Trophoblast cell (in vitro differentiated cells and primary cell): ENCODE measurements around the gene OLFM1.

Experiments
- DNase-seq, 2 donors: peaks; one replicate each; pipeline ENCODE4 v3.0.0-alpha.2; 2016
- H2AFZ ChIP-seq: 2 replicates; pipeline ENCODE4 v1.6.1; 2013; ENCODE audit warnings: low read length, moderate library complexity, mild to moderate bottlenecking; ENCODE audit not compliant: insufficient read depth, poor library complexity
- H2AK5ac ChIP-seq: 2 replicates; pipeline ENCODE4 v1.6.1; 2013; ENCODE audit warnings: mild to moderate bottlenecking, low read length
- H2BK120ac ChIP-seq: 2 replicates; pipeline ENCODE4 v1.6.1; 2013; ENCODE audit warnings: low read length, mild to moderate bottlenecking, moderate library complexity; ENCODE audit not compliant: insufficient read depth, poor library complexity
- H2BK12ac ChIP-seq: 2 replicates; pipeline ENCODE4 v1.6.1; 2013; ENCODE audit warnings: mild to moderate bottlenecking, low read length, moderate library complexity
- H2BK5ac ChIP-seq: 2 replicates; pipeline ENCODE4 v1.6.1; 2013; ENCODE audit warnings: low read length, low read depth, moderate library complexity, mild to moderate bottlenecking; ENCODE audit not compliant: poor library complexity
- H3K14ac ChIP-seq: 2 replicates; pipeline ENCODE4 v1.6.1; 2013; ENCODE audit warnings: mild to moderate bottlenecking, low read length
- H3K18ac ChIP-seq: 2 replicates; pipeline ENCODE4 v1.6.1; 2013; ENCODE audit warnings: mild to moderate bottlenecking, low read length
- H3K23ac ChIP-seq: 2 replicates; pipeline ENCODE4 v1.6.1; 2013; ENCODE audit warnings: low read length
- H3K27ac ChIP-seq: 2 replicates; pipeline ENCODE4 v1.5.1; 2013; ENCODE audit warnings: low read depth, mild to moderate bottlenecking, inconsistent platforms, low read length, moderate library complexity
- H3K27me3 ChIP-seq: 2 replicates; pipeline ENCODE4 v1.6.1; 2013; ENCODE audit warnings: inconsistent platforms, mild to moderate bottlenecking, low read length, moderate library complexity; ENCODE audit not compliant: insufficient read depth
- H3K36me3 ChIP-seq, 2 experiments: 1 replicate in 1 of 2; 2 replicates in 1 of 2; pipeline ENCODE4 v1.6.1; 2013; ENCODE audit warnings: low read length in 2 of 2, mild to moderate bottlenecking in 2 of 2, moderate library complexity in 1 of 2; ENCODE audit not compliant: insufficient read depth in 2 of 2, control insufficient read depth in 1 of 2
- H3K4ac ChIP-seq: 2 replicates; pipeline ENCODE4 v1.6.1; 2013; ENCODE audit warnings: low read depth, mild to moderate bottlenecking, low read length, moderate library complexity
- H3K4me1 ChIP-seq, 2 experiments: 1 replicate in 1 of 2; 2 replicates in 1 of 2; pipeline ENCODE4 v1.6.1; 2013; ENCODE audit warnings: low read length in 2 of 2, mild to moderate bottlenecking in 2 of 2, moderate library complexity in 1 of 2; ENCODE audit not compliant: insufficient read depth in 2 of 2, control insufficient read depth in 1 of 2
- H3K4me2 ChIP-seq: 2 replicates; pipeline ENCODE4 v1.6.1; 2013; ENCODE audit warnings: inconsistent platforms, mild to moderate bottlenecking, low read length, moderate library complexity
- H3K4me3 ChIP-seq: 2 replicates; pipeline ENCODE4 v1.5.1; 2013; ENCODE audit warnings: mild to moderate bottlenecking, low read depth, low read length, inconsistent platforms
- H3K79me1 ChIP-seq: one replicate; pipeline ENCODE4 v1.6.1; 2013; ENCODE audit warnings: low read length
- H3K79me2 ChIP-seq: 2 replicates; pipeline ENCODE4 v1.6.1; 2013; ENCODE audit warnings: low read length, mild to moderate bottlenecking; ENCODE audit not compliant: control insufficient read depth, insufficient read depth, poor library complexity
- H3K9ac ChIP-seq: 2 replicates; pipeline ENCODE4 v1.6.1; 2013; ENCODE audit warnings: mild to moderate bottlenecking, low read length
- H3K9me3 ChIP-seq: 2 replicates; pipeline ENCODE4 v1.6.1; 2013; ENCODE audit warnings: low read depth, mild to moderate bottlenecking, control low read depth, inconsistent platforms, low read length; ENCODE audit not compliant: insufficient read depth
- H4K12ac ChIP-seq: 2 replicates; pipeline ENCODE4 v1.6.1; 2013; ENCODE audit warnings: low read depth, mild to moderate bottlenecking, low read length, moderate library complexity
- H4K8ac ChIP-seq: 2 replicates; pipeline ENCODE4 v1.6.1; 2013; ENCODE audit warnings: low read depth, mild to moderate bottlenecking, low read length, moderate library complexity
- H4K91ac ChIP-seq: one replicate; pipeline ENCODE4 v1.6.1; 2013; ENCODE audit warnings: low read depth, mild to moderate bottlenecking, low read length, moderate library complexity
- WGBS: extraction: QIAGEN DNeasy Blood & Tissue Kit; methylation state at CpG from one replicate; pipeline ENCODE4 v1.1.7; 2013; ENCODE audit warnings: missing lambda C conversion rate; ENCODE audit not compliant: insufficient read length, insufficient coverage; ENCODE audit errors: extremely low coverage; 5-methylcytosine and 5-hydroxymethylcytosine counted together

Gene OLFM1

DNA sequence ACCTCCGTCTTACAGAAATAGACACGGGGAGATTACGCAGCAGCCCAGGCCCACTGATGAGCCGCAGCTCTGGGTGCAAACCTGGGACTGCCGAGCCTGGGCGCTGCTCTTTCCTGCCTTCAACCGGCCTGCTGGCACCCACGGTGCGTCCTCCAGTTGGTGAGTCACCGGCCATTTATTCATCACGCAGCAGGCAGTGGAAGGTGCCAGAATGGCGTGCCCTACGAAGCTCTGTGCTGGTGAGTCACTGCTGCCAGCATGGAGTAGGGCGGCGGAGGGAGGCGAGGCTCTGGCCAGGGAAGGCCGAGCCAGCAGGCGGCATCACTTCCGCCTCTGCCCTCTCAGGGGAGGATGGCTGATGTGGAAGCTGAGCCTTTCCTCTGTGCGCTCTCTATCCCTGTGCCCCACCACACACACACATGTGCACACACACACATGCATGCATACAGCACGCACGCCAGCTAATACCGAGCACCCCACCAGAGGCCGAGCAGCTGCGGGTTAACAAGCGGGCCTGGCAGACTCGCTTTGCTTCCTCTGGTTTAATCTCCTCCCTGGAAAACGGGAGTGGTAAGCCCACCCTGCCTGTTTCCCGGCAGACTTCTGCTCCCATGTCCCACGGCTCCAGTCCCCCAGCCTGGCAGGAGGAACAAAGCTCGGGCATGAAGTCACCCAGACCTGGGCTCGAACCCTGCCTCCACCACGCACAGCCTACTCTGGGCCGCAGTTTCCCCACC lies 39.2 kb downstream of the OLFM1 start:
- H2AFZ ChIP-seq: no peak overlapping the region
- H2BK12ac ChIP-seq: no peak overlapping the region
- no CpG with 5 or more reads among the region's 34 CpGs for WGBS
- H2AK5ac ChIP-seq: no peak overlapping the region
- no peak overlapping the region for H4K12ac ChIP-seq
- peaks cover 0 to 7% of the 10 kb centered on the region in 2 experiments for H3K4me1 ChIP-seq
- no peak overlapping the region for H4K91ac ChIP-seq
- no peak overlapping the region for H3K4me3 ChIP-seq
- H3K4me2 ChIP-seq: no peak overlapping the region
- no peak overlapping the region for H2BK5ac ChIP-seq
- H2BK120ac ChIP-seq: no peak overlapping the region
- no peak overlapping the region for H4K8ac ChIP-seq
- no peaks in the 10 kb centered on the region for H3K36me3 ChIP-seq
- H3K79me1 ChIP-seq: no peaks in the 10 kb centered on the region
- H3K9me3 ChIP-seq: peaks cover 11% of the 10 kb centered on the region
- no peak overlapping the region for H3K14ac ChIP-seq
- no peaks in the 10 kb centered on the region for H3K27me3 ChIP-seq
- DNase-seq: no peak
- H3K79me2 ChIP-seq: no peaks in the 10 kb centered on the region
- H3K4ac ChIP-seq: no peak overlapping the region
- peak overlapping the region; percentile 1 for H3K9ac ChIP-seq
- no peak overlapping the region for H3K18ac ChIP-seq
- no peak overlapping the region for H3K23ac ChIP-seq
- no peak overlapping the region for H3K27ac ChIP-seq

DNA sequence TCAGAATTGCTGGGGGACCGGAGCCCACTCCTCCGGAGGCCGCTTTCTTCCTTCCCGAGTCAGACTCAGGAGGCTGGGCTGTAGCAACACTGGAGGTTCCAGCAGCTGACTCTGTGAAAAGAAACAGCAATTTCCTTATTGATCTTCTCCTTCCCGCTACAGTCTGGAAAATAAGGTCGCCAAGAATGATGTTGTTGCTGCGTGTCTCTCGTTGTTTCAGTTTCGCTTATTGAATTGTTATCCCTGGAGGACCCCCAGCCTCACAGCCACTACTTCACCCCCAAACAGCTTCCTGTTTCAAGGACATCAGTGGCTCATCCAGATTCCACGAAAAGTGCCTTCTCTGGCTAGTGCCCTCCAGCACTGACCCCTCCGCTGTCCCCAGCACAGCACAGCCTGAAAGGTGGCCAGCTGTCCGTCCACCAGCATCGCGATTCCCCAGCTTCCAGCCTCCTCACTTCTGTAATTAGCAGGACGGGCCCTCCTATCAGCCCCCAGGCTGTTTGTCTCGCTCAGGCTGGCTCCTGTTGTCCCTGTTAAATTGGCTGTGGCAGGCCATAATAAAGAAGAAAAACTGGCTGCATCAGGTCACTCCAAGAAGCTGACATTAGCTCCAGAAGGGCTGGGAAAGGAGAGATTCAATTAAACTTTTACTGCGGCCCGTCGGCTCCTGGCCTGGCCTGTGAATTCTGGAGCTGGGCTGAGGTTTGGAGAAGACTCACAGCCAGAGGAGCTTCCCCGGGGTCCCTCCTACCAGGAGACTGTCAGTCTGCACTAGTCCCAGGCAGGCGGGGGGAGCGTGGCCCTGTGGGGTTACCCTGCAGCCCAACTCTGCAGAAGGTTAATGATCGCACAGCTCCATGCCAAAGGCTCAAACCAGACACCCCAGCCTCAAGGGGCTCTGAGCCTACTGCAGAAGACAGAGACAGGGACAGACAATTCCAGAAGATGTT lies 40.5 kb downstream of the OLFM1 start:
- no CpG with 5 or more reads among the region's 23 CpGs for whole genome bisulfite sequencing
- no peak overlapping the region for H2BK12ac ChIP-seq
- H3K4me1 ChIP-seq: peaks cover 0 to 7% of the 10 kb centered on the region in 2 experiments
- no peak overlapping the region for H3K4me2 ChIP-seq
- no peak overlapping the region for H4K91ac ChIP-seq
- H3K36me3 ChIP-seq: no peaks in the 10 kb centered on the region
- no peak overlapping the region for H2AFZ ChIP-seq
- no peak overlapping the region for H3K18ac ChIP-seq
- H3K4me3 ChIP-seq: peak overlapping the region; percentile 21
- no peak overlapping the region for H3K4ac ChIP-seq
- no peak overlapping the region for H3K14ac ChIP-seq
- no peak overlapping the region for H4K12ac ChIP-seq
- no peak overlapping the region for H3K23ac ChIP-seq
- no peak for DNase-seq
- no peak overlapping the region for H2BK120ac ChIP-seq
- H3K79me2 ChIP-seq: no peaks in the 10 kb centered on the region
- no peak overlapping the region for H3K27ac ChIP-seq
- H4K8ac ChIP-seq: no peak overlapping the region
- peaks cover 11% of the 10 kb centered on the region for H3K9me3 ChIP-seq
- no peak overlapping the region for H2BK5ac ChIP-seq
- no peak overlapping the region for H3K9ac ChIP-seq
- H3K79me1 ChIP-seq: no peaks in the 10 kb centered on the region
- no peaks in the 10 kb centered on the region for H3K27me3 ChIP-seq
- H2AK5ac ChIP-seq: no peak overlapping the region

DNA sequence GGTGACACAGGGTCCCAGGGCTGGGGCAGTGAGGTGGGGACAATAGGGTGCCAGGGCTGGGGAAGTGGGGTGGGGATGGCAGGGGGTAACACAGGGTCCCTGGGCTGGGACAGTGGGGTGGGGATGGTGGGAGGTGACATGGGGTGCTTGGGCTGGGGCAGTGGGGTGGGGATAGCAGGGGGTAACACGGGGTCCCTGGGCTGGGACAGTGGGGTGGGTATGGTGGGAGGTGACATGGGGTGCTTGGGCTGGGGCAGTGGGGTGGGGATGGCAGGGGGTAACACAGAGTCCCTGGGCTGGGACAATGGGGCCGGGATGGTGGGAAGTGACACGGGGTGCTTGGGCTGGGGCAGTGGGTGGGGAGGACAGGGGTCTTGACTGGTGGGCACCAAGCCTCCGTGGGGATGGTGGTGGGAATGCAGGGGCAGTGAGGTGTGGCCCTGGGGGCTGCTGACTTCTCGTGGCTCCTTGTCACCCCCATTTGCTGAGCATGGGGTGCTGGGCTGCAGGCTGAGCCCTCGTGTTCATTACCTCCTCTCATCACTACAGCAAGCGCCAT lies 41.7 kb downstream of the OLFM1 start:
- Histone ChIP-seq H2BK120ac (no peak overlapping the region), H3K18ac (no peak overlapping the region), H2AK5ac (no peak overlapping the region), H4K12ac (no peak overlapping the region), H3K23ac (no peak overlapping the region), H2BK5ac (no peak overlapping the region), H2AFZ (no peak overlapping the region), H3K14ac (no peak overlapping the region), H3K27ac (no peak overlapping the region), H3K4me1 (peaks cover 0 to 7% of the 10 kb centered on the region in 2 experiments), H3K4me3 (no peak overlapping the region), H3K27me3 (no peaks in the 10 kb centered on the region), H3K9ac (no peak overlapping the region), H4K91ac (no peak overlapping the region), H3K4me2 (no peak overlapping the region), H3K4ac (no peak overlapping the region), H3K79me2 (no peaks in the 10 kb centered on the region), H2BK12ac (no peak overlapping the region), H4K8ac (no peak overlapping the region), H3K9me3 (peaks cover 11% of the 10 kb centered on the region), H3K79me1 (no peaks in the 10 kb centered on the region), H3K36me3 (no peaks in the 10 kb centered on the region)
- WGBS: no CpG with 5 or more reads among the region's 7 CpGs
- DNase-seq: no peak

DNA sequence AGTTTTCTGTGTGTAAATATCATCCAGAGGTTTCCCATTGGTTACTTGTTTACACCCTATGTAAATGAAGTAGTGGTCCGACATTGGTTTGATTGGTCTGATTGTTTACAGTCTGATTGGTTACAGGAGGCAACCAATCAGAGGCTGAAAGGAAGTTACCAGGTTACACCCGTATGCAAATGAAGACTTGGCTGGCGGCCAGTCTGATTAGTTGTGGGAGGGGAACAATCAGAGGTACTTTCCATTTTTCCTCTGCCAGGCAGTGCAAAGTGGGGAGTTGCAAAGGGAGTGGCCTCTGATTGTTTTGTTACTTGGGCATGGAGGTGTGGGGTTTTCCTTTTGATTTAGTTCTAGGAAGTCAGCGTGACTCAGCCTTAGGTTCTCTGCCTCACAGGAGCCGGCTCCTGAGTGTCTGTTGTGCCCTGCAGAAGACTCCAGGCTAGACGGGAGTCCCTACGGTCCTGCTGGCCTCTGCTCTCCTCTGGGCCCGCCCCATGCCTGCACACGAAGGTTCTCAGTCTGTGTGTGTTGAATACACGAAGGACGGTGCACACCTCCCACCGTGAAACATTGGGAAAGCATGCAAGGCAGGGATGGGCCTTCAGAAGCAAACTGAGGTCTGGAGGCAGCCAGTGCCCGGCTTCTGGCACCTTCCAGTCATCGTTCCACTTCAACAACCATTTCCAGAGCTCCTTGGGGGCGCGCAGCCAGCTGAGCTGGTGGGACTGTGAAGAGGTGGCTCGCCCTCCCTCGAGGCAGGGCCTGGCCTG lies 42.9 kb downstream of the OLFM1 start:
- Histone ChIP-seq H2BK120ac (no peak overlapping the region), H3K9ac (no peak overlapping the region), H3K23ac (no peak overlapping the region), H3K79me2 (no peaks in the 10 kb centered on the region), H3K4me3 (no peak overlapping the region), H3K79me1 (no peaks in the 10 kb centered on the region), H2AK5ac (no peak overlapping the region), H3K36me3 (no peaks in the 10 kb centered on the region), H4K91ac (no peak overlapping the region), H2AFZ (no peak overlapping the region), H3K14ac (no peak overlapping the region), H3K9me3 (peaks cover 9% of the 10 kb centered on the region), H3K27me3 (no peaks in the 10 kb centered on the region), H3K4ac (no peak overlapping the region), H2BK5ac (no peak overlapping the region), H3K18ac (no peak overlapping the region), H4K8ac (no peak overlapping the region), H4K12ac (no peak overlapping the region), H3K27ac (no peak overlapping the region), H2BK12ac (no peak overlapping the region), H3K4me1 (peaks cover 0 to 7% of the 10 kb centered on the region in 2 experiments), H3K4me2 (no peak overlapping the region)
- DNase-seq: no peak
- no CpG with 5 or more reads among the region's 18 CpGs for WGBS
